Naive thymus-derived CD8-positive, alpha-beta T cell (primary cell): ENCODE measurements around the gene ANKRD53. TPM values are rescaled to one million over a fixed set of nuclear protein-coding genes. Genes with fewer than 3 reads are reported as not detected.
"Not testable (repeated sequence)": the region's sequence is repeated elsewhere in the genome, so short reads cannot be mapped to it uniquely, and the experiment has no call there.

ENCODE experiments used
- ATAC-seq, 2 donors: fragments of 150-1000 bp; cut with Tn5 transposase in 1 of 2; sonication (Bioruptor Pico), chemical (Tn5 transposase) in 1 of 2; 1 replicate in 1 of 2; 2 replicates in 1 of 2; pipeline ENCODE4 v1.10.0; 2021; ENCODE audit warnings: mild to moderate bottlenecking in 2 of 2, moderate library complexity in 2 of 2
- POLR2A ChIA-PET: fragments of 350-600 bp; sonication (Branson Sonifier 250); formaldehyde crosslinking; loops from one replicate; lab custom pipeline; 2021; ENCODE audit warnings: antibody characterized with exemption; lab: Charles Lee
- DNase-seq, 10 donors: peaks; one replicate each; pipeline versions ENCODE4 v3.0.0 to v3.0.0-alpha.2; 2020 to 2022
- H3K27ac Mint-ChIP-seq, 10 donors: one replicate each; pipeline ENCODE4 v1.8.0; 2020 to 2022; ENCODE audit warnings: mild to moderate bottlenecking in 10 of 10, mixed read lengths in 10 of 10, moderate library complexity in 4 of 10, inconsistent platforms in 1 of 10
- H3K27me3 Mint-ChIP-seq, 5 donors: one replicate each; pipeline ENCODE4 v1.8.0; 2021 to 2022; ENCODE audit warnings: mixed read lengths in 5 of 5
- H3K36me3 Mint-ChIP-seq, 3 donors: one replicate each; pipeline ENCODE4 v1.8.0; 2020 to 2022; ENCODE audit warnings: mixed read lengths in 3 of 3, mild to moderate bottlenecking in 2 of 3, inconsistent platforms in 1 of 3
- H3K4me1 Mint-ChIP-seq, 4 donors: one replicate each; pipeline ENCODE4 v1.8.0; 2021 to 2022; ENCODE audit warnings: mixed read lengths in 4 of 4
- H3K4me3 Mint-ChIP-seq, 10 donors: one replicate each; pipeline ENCODE4 v1.8.0; 2020 to 2022; ENCODE audit warnings: mild to moderate bottlenecking in 10 of 10, mixed read lengths in 10 of 10, moderate library complexity in 6 of 10, inconsistent platforms in 1 of 10
- H3K9me3 Mint-ChIP-seq, 9 donors: one replicate each; pipeline ENCODE4 v1.8.0; 2020 to 2022; ENCODE audit warnings: mixed read lengths in 9 of 9, mild to moderate bottlenecking in 3 of 9, inconsistent platforms in 1 of 9, moderate library complexity in 1 of 9
- polyA plus RNA-seq, 3 donors: library from polyadenylated mRNA; unstranded; fragments of 300-500 nt; fragmentation: Illumina TruSeq; gene quantifications; one replicate each; pipeline ENCODE4 v1.2.3, GENCODE V29; 2021
- total RNA-seq, 8 experiments: library from RNA in 2 of 8; stranded (reverse) in 2 of 8; gene quantifications; one replicate each; pipeline ENCODE4 v1.2.3 and lab custom pipeline; 2021 to 2026

The ANKRD53 gene
- total and polyA plus RNA-seq, 5 experiments from 2014 or later = 1.3 to 1.6 TPM; not detected in 3

- peaks cover 0 to 4% (median 0%) of the 10 kb centered on the region in 3 donors for H3K36me3 Mint-ChIP-seq
- no peak overlapping the region for H3K4me3 Mint-ChIP-seq
- peaks cover 0 to 1% (median 0%) of the 10 kb centered on the region in 4 donors for H3K4me1 Mint-ChIP-seq
- no peaks in the 10 kb centered on the region for H3K9me3 Mint-ChIP-seq
- ATAC-seq = no peak
- H3K27ac Mint-ChIP-seq = peak overlapping the region in 1 of 10 donors; percentile 54
- DNase-seq = no peak
- POLR2A ChIA-PET = no interaction called here
- peaks cover 18 to 48% (median 36%) of the 10 kb centered on the region in 5 donors for H3K27me3 Mint-ChIP-seq
Observed at GRCh38 chr2:71006955-71007799, 28.7 kb downstream of the ANKRD53 start.

- Mint-ChIP-seq H3K4me1 (peaks cover 0 to 1% (median 0%) of the 10 kb centered on the region in 4 donors), H3K4me3 (no peak overlapping the region), H3K36me3 (peaks cover 0 to 4% (median 0%) of the 10 kb centered on the region in 3 donors), H3K27ac (no peak overlapping the region), H3K27me3 (peaks cover 18 to 50% (median 36%) of the 10 kb centered on the region in 5 donors), H3K9me3 (no peaks in the 10 kb centered on the region)
- ATAC-seq (no peak), DNase-seq (no peak)
- POLR2A ChIA-PET = no interaction called here
Observed at GRCh38 chr2:71008342-71008741, 29.9 kb downstream of the ANKRD53 start.

- H3K27me3 Mint-ChIP-seq = peaks cover 14 to 44% (median 28%) of the 10 kb centered on the region in 5 donors
- H3K27ac Mint-ChIP-seq, ATAC-seq, H3K9me3 Mint-ChIP-seq, H3K4me3 Mint-ChIP-seq, POLR2A ChIA-PET, H3K36me3 Mint-ChIP-seq, DNase-seq, H3K4me1 Mint-ChIP-seq: not testable (repeated sequence)
Observed at GRCh38 chr2:71011786-71012185, 33.4 kb downstream of the ANKRD53 start.

GRCh38 chr2:71018625-71019024 lies 40.2 kb downstream of the ANKRD53 start:
- no peak for DNase-seq
- Mint-ChIP-seq H3K36me3 (no peaks in the 10 kb centered on the region), H3K4me1 (peaks cover 4 to 7% (median 6%) of the 10 kb centered on the region in 4 donors), H3K27ac (no peak overlapping the region), H3K4me3 (no peak overlapping the region), H3K27me3 (peaks cover 0 to 19% (median 3%) of the 10 kb centered on the region in 5 donors), H3K9me3 (no peaks in the 10 kb centered on the region)
- no peak for ATAC-seq
- POLR2A ChIA-PET = no interaction called here

GRCh38 chr2:71019989-71020388 lies 41.6 kb downstream of the ANKRD53 start:
- H3K4me1 Mint-ChIP-seq, DNase-seq, H3K9me3 Mint-ChIP-seq, H3K4me3 Mint-ChIP-seq, H3K27ac Mint-ChIP-seq, H3K36me3 Mint-ChIP-seq, POLR2A ChIA-PET, ATAC-seq: not testable (repeated sequence)
- H3K27me3 Mint-ChIP-seq = peaks cover 0 to 21% (median 3%) of the 10 kb centered on the region in 5 donors

- peaks cover 0 to 28% (median 3%) of the 10 kb centered on the region in 5 donors for H3K27me3 Mint-ChIP-seq
- H3K4me3 Mint-ChIP-seq, POLR2A ChIA-PET, H3K9me3 Mint-ChIP-seq, H3K36me3 Mint-ChIP-seq, ATAC-seq, DNase-seq, H3K27ac Mint-ChIP-seq, H3K4me1 Mint-ChIP-seq: not testable (repeated sequence)
Observed at GRCh38 chr2:71021394-71021793, 43.0 kb downstream of the ANKRD53 start.

GRCh38 chr2:71023553-71024243 lies 45.3 kb downstream of the ANKRD53 start:
- H3K9me3 Mint-ChIP-seq, ATAC-seq, H3K36me3 Mint-ChIP-seq, H3K4me1 Mint-ChIP-seq, H3K4me3 Mint-ChIP-seq: not testable (repeated sequence)
- Mint-ChIP-seq H3K27ac (peak overlapping the region in 7 of 10 donors; percentile 28 to 79 (median 37)), H3K27me3 (peaks cover 0 to 21% (median 3%) of the 10 kb centered on the region in 5 donors)
- DNase-seq = peak in 9 of 10 donors; percentile 12 to 79 (median 49)
- POLR2A ChIA-PET = interaction anchor here (1.2 to 1.6 kb wide), 2 partner anchors 26 to 44 kb away, joined by 3 to 7 read pairs; partner anchors contain the start of gene NAGK

Other genes with a start within 250 kb of the ANKRD53 start
- gene ADD2, start 210.4 kb upstream of the ANKRD53 start, total RNA-seq = 10 to 100 TPM in 1 of 2 experiments, 1 to 10 TPM in 1; 9.3 to 10.9 TPM
- gene ADD2, start 210.4 kb upstream of the ANKRD53 start, polyA plus RNA-seq = 1 to 10 TPM; 1.8 to 4.7 (median 3.3) TPM
- gene FIGLA, start 188.0 kb upstream of the ANKRD53 start, total RNA-seq = not detected
- gene FIGLA, start 188.0 kb upstream of the ANKRD53 start, polyA plus RNA-seq = not detected
- not detected for gene CLEC4F, start 158.0 kb upstream of the ANKRD53 start, total RNA-seq
- not detected for gene CLEC4F, start 158.0 kb upstream of the ANKRD53 start, polyA plus RNA-seq
- gene CD207, start 142.8 kb upstream of the ANKRD53 start, total RNA-seq = not detected
- gene CD207, start 142.8 kb upstream of the ANKRD53 start, polyA plus RNA-seq = not detected
- not detected for gene VAX2, start 78.1 kb upstream of the ANKRD53 start, total RNA-seq
- gene VAX2, start 78.1 kb upstream of the ANKRD53 start, polyA plus RNA-seq = not detected
- gene ATP6V1B1, start 42.7 kb upstream of the ANKRD53 start, total RNA-seq = not detected
- not detected for gene ATP6V1B1, start 42.7 kb upstream of the ANKRD53 start, polyA plus RNA-seq
- gene TEX261, start 16.2 kb downstream of the ANKRD53 start, total RNA-seq = 10 to 100 TPM; 58.1 to 63.1 TPM
- gene TEX261, start 16.2 kb downstream of the ANKRD53 start, polyA plus RNA-seq = 10 to 100 TPM; 33.7 to 40.6 (median 39.9) TPM
- gene NAGK, start 90.0 kb downstream of the ANKRD53 start, total RNA-seq = 100 to 1,000 TPM in 1 of 2 experiments, 10 to 100 TPM in 1; 96.2 to 113 TPM
- 10 to 100 TPM; 33.7 to 51.1 (median 43.6) TPM for gene NAGK, start 90.0 kb downstream of the ANKRD53 start, polyA plus RNA-seq
- 10 to 100 TPM; 19.0 to 21.2 TPM for gene MCEE, start 151.6 kb downstream of the ANKRD53 start, total RNA-seq
- gene MCEE, start 151.6 kb downstream of the ANKRD53 start, polyA plus RNA-seq = 10 to 100 TPM; 20.9 to 25.1 (median 22.2) TPM
- gene MPHOSPH10, start 152.0 kb downstream of the ANKRD53 start, total RNA-seq = 10 to 100 TPM; 55.7 to 58.6 TPM
- 10 to 100 TPM; 21.5 to 33.6 (median 24.1) TPM for gene MPHOSPH10, start 152.0 kb downstream of the ANKRD53 start, polyA plus RNA-seq
- 10 to 100 TPM; 12.1 to 12.2 TPM for gene PAIP2B, start 248.5 kb downstream of the ANKRD53 start, total RNA-seq
- gene PAIP2B, start 248.5 kb downstream of the ANKRD53 start, polyA plus RNA-seq = 1 to 10 TPM; 1.9 to 2.5 (median 2.2) TPM